ENCODE measurements around the gene CDH4.

CDH4 gene

GRCh38 chr20:61499859-61500554 lies 247.9 kb downstream of the CDH4 start:
- DNase-seq, result no peak

- DNase-seq, result peak; percentile 33
These were observed 248.8 kb downstream of the CDH4 start for GRCh38 chr20:61500791-61501321.

DNA sequence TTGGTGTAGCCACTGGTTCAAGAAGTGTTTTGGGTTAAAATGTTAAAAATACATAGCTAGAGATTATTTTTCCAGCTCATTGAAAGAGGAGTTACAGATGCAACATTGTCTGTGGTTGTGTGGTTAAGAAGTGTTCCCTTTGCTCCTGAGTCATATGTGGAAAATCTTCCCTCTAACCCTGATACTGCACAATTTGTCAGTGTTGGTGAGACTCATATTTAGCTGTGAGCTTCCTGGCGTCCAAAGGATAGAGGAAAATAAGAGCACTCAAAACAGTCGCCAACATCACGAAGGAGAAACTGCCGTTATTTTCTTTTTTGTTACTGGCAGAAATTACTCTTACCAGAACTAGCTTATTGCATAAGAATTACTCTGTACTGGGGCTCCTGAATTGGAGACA lies 250.4 kb downstream of the CDH4 start:
- peak; percentile 8 for DNase-seq

GRCh38 chr20:61503106-61503505 lies 251.0 kb downstream of the CDH4 start:
- no peak for DNase-seq

GRCh38 chr20:61505508-61505907 lies 253.4 kb downstream of the CDH4 start:
- no peak for DNase-seq

- DNase-seq, result no peak
These were observed 255.7 kb downstream of the CDH4 start for GRCh38 chr20:61507778-61508177.

DNA sequence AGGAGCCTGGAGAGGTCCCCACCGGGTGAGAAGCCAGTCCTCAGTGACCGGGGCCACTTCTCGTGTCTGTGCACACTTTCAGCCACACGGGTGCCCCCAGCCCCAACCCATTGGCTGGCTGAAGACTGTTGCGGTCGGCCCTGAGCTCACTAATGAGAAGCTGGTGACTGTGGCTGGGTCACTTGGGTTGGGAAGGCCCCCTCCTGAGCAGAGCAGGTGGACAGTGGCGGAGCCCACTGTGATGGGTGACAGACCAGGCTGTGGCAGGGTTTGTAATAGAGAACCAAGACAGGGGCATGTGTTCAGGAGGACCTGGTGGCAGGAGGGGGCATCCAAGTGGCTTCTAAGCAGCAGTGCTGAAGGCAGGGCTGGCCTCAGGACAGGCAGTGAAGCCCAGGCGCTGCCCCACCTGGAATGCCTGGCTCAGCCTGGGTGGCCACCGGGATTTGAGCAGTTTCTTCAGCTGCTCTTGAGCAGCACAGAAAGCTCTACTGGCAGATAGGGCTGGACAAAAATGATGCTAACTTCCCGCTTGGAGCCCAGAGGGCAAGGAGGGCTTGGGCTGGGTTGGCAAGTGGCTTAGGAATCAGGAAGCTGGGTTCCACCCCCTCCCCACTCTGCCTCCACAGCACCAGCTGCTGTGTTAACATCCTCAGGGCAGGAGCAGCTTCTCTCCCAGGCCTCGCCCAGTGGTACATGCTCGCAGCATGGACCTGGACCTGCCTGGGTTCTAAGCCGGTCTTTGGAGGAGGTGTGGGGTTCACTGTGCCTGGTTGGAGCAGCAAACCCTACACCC lies 256.4 kb downstream of the CDH4 start:
- DNase-seq, result no peak

DNA sequence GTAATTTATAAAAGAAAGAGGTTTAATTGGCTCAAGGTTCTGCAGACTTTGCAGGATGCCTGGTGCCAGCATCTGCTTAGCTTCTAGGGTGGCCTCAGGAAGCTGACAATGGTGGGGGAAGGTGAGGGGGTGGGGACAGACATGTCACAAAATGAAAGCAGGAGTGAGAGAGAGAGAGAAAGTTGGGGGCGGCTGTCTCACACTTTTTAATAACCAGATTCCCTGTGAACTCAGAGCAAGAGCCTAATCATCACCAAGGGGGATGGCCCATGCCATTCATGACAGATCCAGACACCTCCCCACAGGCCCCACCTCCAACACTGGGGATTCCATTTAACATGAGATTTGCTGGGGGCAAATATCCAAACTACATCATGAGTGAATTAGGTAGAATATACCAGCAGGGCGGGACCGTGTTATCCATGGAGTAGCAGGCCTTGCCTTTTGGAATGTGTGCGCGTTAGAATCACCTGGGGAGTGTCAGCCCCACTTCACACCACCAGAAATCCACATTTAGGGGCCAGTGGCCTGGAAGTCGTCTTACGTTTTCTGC lies 258.8 kb downstream of the CDH4 start:
- DNase-seq, result no peak

DNA sequence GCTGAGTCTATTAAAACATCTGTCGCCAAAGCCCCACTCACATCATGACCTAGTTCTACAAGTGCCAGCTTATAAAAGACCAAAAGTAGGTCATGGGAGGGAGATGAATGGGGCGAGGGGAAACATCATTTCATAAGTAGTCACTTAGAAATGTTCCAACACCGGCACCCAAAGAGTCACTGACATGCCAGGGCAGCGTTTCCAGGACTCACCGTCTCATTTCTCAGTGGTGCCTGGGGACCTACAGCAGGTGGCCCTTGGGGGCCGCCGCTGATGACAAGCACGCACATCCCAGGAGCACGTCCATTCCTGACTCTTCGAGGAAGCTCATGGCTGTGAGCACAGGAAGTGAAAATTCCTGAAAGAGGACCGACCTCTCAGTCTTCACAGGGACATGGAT lies 260.4 kb downstream of the CDH4 start:
- no peak for DNase-seq

DNA sequence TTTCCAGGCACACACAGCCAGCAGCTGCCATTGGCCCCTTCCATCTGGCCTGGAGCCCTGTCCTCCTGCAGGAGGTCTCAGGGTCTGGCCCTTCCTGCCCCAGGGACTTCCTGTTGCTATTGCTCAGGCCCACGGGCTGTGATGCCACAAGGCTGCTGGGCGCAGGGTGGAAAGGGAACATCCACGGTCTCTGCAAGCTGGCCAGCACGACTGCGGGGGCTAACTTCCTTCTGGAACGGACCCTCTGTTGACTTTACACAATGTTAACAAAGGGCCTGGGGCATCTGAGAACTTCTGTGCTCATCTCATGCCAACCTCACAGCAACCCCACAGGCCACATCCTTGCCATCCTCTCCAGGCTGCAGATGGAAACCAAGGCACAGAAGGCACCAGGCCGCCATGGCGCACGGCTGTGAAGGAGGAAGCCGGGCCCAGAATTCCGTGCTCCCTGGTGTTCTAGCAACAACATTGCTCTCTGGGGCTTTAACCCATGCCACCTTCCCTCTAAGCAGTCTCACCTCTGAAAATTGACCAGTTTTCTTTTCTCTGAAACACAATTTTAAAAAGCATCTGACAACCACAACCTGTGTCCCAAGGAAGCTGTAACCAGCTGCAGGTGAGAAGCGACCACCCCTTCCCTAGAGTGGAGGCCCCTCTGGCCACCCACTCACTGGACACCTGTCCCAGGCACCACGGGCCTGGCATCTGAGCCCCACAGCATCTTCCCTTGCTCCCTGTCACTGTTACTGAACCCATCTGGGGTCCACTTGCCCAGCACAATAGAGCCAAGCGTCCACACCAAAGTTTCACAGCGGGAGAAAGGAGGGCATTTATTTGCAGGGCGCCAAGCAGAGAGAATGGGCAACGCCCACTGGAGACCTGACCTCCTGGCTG lies 261.3 kb downstream of the CDH4 start:
- no peak for DNase-seq

DNA sequence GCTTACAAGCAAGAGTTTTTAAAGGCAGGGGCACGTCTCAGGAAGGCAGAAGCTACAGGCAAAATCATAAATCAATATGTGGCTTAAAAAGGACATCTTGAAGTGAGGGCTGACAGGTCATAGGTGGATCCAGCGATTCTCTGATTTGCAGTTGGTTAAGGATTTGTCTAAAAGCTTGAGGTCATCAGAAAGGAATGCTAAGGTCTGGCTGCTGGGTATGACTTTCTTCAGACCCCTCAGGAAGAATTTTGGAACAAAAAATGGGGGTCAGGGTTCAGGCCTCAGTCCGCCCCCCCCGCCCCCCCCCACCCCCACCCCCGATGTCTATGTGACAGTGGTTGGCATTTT lies 261.9 kb downstream of the CDH4 start:
- no peak for DNase-seq

- DNase-seq, result no peak
These were observed 262.3 kb downstream of the CDH4 start for GRCh38 chr20:61514396-61514795.

DNA sequence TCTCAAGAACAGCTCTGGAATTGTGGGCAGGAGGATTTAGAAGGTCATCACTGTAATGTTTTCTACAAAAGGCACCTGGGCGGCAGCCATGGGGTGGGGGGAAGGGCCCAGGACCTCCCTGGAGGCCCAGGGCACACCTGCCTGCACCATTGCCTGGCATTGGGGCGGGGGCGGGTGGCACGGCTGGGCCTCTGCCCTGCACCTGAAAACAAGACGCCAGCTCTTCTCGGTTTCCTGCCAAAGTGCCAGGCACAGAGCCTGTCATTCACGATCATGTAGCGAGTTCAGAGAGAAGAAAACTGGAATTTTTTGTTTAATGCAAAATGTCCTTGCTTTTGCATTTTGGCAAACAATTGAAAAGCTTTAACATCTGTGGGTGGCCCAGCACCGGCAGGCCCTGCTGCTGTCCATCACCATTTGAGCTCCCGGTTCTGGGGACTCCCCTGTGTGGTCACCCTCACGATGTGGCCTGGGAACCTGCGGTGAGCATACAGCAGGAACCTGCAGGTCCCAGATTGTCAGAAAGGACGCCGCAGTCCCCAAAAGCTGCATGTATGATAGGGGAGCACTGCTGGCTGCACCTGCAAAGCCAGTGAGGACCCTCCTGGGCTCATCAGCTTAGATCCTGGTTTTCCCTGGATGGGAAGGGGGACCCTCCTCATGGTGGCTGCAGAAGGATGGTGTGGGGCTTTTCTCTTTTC lies 262.9 kb downstream of the CDH4 start:
- DNase-seq, result no peak

DNA sequence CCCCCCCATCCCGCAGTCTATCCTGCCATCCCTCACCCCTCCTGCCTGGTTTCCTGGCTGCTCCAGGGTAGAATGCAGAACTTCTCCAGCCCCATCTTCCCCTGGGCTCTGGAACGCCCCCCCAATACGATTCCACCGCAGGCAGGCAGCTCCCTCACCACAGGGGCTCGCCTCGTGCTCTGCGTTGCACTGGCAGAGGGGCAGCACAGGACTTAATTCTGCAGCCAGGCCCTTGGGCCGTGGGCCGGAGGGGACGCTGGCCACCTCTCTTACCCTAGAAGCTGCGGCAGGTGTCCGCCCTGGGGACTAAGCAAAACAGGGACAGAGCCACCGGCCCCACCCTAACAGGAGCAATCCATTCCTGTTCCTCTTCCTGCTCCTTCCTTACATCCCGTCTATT lies 263.9 kb downstream of the CDH4 start:
- DNase-seq, result no peak

GRCh38 chr20:61516346-61517208 lies 264.5 kb downstream of the CDH4 start:
- DNase-seq, result no peak

DNA sequence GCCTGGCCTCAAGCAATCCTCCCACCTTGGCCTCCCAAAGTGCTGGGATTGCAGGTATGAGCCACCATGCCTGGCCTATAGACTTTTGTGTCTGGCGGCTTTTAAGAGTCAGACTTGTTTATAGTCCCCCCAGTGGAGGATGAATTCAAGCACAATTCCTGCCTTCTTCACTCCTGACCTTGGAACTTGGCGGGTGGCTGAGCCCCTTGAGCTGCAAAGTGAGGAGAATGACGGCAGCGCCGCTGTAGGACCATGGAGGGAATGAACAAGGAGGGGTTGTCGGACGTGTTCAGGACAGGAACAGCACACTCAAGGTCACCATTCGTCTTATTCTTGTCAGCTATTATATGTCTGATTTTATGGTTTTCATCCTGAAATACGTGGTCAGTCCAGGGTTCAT lies 265.4 kb downstream of the CDH4 start:
- DNase-seq, result no peak

DNA sequence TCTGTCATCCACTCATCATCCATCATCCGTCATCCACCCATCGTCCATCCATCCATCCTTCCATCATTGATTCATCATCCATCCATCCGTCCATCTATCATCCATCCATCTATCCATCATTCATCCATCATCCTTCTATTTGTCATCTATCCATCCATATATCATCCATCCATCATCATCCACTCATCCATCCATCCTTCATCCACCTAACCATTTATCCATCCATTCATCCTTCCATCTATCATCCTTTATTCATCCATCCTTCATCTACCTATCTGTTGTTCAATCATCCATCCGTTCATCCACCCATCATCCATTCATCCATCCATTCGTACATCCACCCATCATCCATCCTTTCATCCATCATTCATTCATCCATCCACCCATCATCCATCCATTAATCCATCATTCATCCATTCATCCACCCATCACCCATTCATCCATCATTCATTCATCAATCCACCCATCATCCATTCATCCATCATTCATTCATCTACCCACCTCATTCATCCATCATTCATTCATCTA lies 266.4 kb downstream of the CDH4 start:
- no peak for DNase-seq

GRCh38 chr20:61519488-61519887 lies 267.4 kb downstream of the CDH4 start:
- no peak for DNase-seq

DNA sequence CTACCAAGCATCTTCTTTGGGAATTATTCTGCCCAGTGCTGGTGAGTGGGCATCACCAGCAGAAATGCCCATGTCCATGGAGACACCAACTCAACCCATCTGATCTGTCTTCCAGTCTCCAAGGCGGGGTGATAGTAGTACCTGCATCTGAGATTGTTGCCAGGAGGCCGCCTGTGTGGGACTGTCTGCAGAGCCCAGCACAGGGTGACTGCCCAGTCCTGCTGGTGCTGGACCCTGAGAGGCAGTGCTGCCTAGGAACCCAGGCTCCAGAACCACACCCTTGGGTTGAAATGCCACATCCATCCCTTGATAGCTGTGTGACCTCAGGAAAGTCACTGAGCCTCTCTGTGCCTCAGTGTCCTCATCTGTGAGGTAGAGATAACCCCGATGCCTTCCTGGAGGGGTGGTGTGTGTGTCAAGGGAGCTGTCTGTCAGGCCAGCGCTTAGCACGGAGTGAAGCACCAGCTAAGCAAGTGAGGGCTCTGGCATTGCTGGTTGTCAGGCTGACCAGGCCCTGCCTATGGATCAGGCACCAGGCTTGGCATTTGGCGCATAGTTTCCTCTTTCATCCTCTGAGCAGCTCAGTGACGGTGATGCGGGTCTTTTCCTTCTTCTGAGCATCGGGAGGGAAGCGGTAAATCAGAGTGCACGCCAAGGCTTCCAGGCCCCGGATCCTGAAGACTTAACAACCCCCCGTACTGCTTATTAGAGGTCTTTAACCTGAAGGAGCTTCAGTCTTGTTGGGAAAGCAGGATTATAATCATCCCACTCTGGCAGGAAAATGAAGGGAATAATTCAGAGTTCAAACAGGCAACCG lies 268.2 kb downstream of the CDH4 start:
- DNase-seq, result no peak

- peak; percentile 93 for DNase-seq
These were observed 268.9 kb downstream of the CDH4 start for GRCh38 chr20:61520893-61521460.

All from fibroblast of skin of scalp (primary cell).